ENCODE results near the gene ZSWIM1. TPM values are rescaled to one million over a fixed set of nuclear protein-coding genes. Genes with fewer than 3 reads are reported as not detected.

The ZSWIM1 gene
- total and polyA plus RNA-seq, 2 of the 13 experiments (the other 11 are each of a cell fraction or from before 2014, with no cell fraction given), result 9.5 to 11.7 TPM

- TF ChIP-seq, protein P1, sequence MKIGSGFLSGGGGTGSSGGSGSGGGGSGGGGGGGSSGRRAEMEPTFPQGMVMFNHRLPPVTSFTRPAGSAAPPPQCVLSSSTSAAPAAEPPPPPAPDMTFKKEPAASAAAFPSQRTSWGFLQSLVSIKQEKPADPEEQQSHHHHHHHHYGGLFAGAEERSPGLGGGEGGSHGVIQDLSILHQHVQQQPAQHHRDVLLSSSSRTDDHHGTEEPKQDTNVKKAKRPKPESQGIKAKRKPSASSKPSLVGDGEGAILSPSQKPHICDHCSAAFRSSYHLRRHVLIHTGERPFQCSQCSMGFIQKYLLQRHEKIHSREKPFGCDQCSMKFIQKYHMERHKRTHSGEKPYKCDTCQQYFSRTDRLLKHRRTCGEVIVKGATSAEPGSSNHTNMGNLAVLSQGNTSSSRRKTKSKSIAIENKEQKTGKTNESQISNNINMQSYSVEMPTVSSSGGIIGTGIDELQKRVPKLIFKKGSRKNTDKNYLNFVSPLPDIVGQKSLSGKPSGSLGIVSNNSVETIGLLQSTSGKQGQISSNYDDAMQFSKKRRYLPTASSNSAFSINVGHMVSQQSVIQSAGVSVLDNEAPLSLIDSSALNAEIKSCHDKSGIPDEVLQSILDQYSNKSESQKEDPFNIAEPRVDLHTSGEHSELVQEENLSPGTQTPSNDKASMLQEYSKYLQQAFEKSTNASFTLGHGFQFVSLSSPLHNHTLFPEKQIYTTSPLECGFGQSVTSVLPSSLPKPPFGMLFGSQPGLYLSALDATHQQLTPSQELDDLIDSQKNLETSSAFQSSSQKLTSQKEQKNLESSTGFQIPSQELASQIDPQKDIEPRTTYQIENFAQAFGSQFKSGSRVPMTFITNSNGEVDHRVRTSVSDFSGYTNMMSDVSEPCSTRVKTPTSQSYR (CRISPR knock-in tag; IDR thresholded peaks at IDR 0.05; ENCODE audit: borderline replicate concordance), result peak; percentile 55; the same call in 1 of the 2 replicates
- TF ChIP-seq TOPORS (CRISPR knock-in tag; IDR thresholded peaks at IDR 0.05) (no peak), ARID4A (CRISPR knock-in tag; IDR thresholded peaks at IDR 0.05; ENCODE audit: borderline replicate concordance) (peak; percentile 67; the same call in 1 of the 2 replicates), ZNF629 (CRISPR knock-in tag; conservative IDR thresholded peaks at IDR 0.05) (peak; percentile 96), FOXA3 (CRISPR knock-in tag; IDR thresholded peaks at IDR 0.05) (peak; percentile 97), ZNF263 (CRISPR knock-in tag; IDR thresholded peaks at IDR 0.05) (peak; percentile 76), TMF1 (CRISPR knock-in tag; IDR thresholded peaks at IDR 0.05; ENCODE audit: low read depth) (no peak), SP4 (CRISPR knock-in tag; IDR thresholded peaks at IDR 0.05) (0 out of 2 replicates have a peak, but pooled peaks have one; percentile 16), ZNF569 (CRISPR knock-in tag; IDR thresholded peaks at IDR 0.05; ENCODE audit: borderline replicate concordance) (no peak), HDAC1 (CRISPR knock-in tag; IDR thresholded peaks at IDR 0.05) (peak; percentile 77), ZBTB20 (CRISPR knock-in tag; IDR thresholded peaks at IDR 0.05; ENCODE audit: borderline replicate concordance, low read depth) (0 out of 2 replicates have a peak, but pooled peaks have one; percentile 32), ZBTB26 (CRISPR knock-in tag; IDR thresholded peaks at IDR 0.05; ENCODE audit: borderline replicate concordance) (peak; percentile 62; the same call in 1 of the 2 replicates)
- TF ChIP-seq, protein P2, sequence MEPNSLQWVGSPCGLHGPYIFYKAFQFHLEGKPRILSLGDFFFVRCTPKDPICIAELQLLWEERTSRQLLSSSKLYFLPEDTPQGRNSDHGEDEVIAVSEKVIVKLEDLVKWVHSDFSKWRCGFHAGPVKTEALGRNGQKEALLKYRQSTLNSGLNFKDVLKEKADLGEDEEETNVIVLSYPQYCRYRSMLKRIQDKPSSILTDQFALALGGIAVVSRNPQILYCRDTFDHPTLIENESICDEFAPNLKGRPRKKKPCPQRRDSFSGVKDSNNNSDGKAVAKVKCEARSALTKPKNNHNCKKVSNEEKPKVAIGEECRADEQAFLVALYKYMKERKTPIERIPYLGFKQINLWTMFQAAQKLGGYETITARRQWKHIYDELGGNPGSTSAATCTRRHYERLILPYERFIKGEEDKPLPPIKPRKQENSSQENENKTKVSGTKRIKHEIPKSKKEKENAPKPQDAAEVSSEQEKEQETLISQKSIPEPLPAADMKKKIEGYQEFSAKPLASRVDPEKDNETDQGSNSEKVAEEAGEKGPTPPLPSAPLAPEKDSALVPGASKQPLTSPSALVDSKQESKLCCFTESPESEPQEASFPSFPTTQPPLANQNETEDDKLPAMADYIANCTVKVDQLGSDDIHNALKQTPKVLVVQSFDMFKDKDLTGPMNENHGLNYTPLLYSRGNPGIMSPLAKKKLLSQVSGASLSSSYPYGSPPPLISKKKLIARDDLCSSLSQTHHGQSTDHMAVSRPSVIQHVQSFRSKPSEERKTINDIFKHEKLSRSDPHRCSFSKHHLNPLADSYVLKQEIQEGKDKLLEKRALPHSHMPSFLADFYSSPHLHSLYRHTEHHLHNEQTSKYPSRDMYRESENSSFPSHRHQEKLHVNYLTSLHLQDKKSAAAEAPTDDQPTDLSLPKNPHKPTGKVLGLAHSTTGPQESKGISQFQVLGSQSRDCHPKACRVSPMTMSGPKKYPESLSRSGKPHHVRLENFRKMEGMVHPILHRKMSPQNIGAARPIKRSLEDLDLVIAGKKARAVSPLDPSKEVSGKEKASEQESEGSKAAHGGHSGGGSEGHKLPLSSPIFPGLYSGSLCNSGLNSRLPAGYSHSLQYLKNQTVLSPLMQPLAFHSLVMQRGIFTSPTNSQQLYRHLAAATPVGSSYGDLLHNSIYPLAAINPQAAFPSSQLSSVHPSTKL (CRISPR knock-in tag; IDR thresholded peaks at IDR 0.05), result peak; percentile 59; the same call in 1 of the 2 replicates
Measured at GRCh38 chr20:45919542-45920399, 38.7 kb downstream of the ZSWIM1 start (continued).
